Kasumi-1 (cell line): ENCODE results near the gene NHERF1.

Source experiments
- DNase-seq, 2 experiments: peaks; one replicate each; lab custom pipeline; 2025; lab: John Stamatoyannopoulos, UW

NHERF1 gene

DNA sequence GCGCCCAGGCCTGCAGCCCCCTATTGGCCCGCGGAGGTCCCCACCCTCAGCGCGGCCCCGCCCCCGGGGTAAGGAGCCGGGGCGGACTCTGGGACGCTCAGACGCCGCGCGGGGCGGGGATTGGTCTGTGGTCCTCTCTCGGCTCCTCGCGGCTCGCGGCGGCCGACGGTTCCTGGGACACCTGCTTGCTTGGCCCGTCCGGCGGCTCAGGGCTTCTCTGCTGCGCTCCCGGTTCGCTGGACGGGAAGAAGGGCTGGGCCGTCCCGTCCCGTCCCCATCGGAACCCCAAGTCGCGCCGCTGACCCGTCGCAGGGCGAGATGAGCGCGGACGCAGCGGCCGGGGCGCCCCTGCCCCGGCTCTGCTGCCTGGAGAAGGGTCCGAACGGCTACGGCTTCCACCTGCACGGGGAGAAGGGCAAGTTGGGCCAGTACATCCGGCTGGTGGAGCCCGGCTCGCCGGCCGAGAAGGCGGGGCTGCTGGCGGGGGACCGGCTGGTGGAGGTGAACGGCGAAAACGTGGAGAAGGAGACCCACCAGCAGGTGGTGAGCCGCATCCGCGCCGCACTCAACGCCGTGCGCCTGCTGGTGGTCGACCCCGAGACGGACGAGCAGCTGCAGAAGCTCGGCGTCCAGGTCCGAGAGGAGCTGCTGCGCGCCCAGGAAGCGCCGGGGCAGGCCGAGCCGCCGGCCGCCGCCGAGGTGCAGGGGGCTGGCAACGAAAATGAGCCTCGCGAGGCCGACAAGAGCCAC, at the start of gene NHERF1:
NHERF1 (plus strand) TSS at position 100 of the 750 bp plus-strand sequence; CDS start at position 319, 219 bp downstream.
- DNase-seq = peak; percentile 27 to 96

DNA sequence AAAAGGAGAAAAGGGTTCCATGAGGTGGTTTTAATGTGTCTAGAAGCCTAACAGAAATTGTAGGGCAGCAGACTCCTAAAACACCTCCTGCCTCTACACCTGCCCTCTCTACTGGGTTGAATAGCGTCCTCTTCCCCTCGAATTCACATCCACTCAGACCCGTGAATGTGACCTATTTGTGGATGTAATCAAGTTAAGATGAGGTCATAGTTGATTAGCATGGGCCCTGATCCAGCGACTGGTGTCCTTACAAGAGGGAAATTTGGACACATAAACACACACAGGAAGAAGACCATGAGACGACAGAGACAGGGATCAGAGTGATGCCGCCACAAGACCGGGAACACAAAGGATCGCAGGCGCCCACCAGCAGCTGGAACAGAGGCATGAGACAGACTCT, 49.2 kb upstream of the NHERF1 start:
- DNase-seq = no peak

DNA sequence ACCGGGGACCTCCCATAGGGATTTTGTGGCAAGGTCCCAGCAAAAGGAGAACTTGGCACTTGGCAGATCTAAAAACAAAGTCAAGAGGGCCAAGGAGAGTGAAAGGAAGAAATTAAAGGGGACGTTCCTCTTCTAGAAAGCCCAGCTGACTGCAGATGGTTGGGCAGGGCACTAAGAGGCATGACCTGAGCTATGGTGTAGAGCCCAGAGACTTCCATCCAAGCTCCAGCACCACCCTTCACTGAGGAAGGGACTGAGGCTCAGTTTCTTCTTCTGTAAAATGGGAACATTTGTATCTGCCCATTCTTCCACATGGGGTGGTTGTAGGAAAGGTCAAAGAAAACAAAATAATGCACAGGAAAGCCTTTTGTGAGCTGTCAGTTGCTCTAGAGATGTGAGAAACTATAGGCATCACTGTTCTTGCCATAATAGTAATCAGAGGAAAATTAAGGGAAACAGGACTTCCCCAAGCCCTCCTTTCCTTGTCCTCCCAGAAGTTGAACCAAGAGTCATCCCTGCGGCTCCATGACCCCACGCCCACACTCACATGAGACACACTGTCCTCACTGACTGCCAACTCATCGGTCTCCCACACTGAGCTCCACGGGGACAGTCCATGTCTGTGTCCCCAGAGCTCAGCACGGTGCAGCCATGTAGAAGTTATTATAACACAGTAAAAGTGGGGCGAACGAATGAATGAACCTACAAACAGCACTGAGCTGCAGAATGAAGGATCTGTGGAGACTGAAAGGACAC, 46.1 kb upstream of the NHERF1 start:
- DNase-seq = no peak

- no peak for DNase-seq
These were observed 45.1 kb upstream of the NHERF1 start for GRCh38 chr17:74703311-74703710.

DNA sequence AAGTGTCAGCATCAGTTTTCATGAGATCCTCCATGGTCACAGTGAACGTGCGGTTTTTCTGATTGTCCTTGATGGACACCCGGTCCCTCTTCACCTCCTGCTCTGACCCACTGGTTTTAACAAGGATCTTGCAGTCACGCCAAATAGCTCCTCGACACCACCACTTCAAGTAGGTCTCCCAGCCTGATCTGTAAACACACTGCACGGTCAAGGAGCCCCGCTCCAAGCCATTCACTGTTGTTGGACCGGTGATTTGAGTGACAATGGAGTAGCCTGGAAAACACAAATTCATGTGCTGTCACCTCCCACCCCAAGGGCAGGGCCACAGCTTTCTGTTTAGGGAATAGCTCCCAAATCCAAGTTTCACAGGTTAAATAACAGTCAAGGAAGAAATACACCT, 43.9 kb upstream of the NHERF1 start:
- DNase-seq = no peak

DNA sequence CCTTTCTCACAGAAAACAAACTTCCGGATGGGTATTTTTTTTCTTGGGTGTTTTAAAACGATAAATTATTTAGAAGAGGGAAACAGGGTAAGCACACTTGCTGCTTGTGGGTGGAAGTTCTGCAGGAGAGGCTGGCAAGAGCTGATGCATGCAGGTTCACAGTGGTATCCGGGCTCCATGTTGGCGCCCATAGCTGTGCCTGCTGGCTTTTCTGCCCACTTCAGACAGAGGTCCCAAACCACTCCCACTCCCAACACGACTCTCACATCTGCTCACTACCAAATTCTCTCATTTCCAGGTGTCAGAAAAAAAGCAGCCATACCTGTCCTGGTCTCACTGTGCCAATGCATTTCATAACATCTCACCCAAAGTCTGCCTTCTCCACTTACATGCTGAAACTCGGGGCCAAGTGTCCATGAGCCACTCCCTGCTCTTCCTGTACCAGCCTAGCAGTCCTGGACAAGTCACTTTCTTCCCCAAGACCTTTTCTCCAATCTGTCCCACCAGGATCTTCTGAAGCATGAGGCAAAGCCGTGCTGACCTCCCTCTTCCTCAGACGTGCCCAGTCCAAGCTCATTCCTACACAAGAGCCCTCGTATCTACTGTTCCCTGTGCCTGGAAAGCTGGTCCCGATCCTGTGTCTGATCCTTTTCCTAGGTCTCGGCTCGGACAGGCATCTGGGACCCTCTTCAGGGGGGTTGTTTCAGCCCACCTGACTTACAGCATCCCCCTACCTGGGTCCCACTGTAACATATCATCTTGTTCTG, 37.2 kb upstream of the NHERF1 start:
- no peak for DNase-seq

GRCh38 chr17:74712301-74712700, 36.1 kb upstream of the NHERF1 start:
- DNase-seq = no peak

- peak; percentile 97 to 99 for DNase-seq
These were observed 35.7 kb upstream of the NHERF1 start, which contains the start of gene CD300LF for GRCh38 chr17:74712756-74713155. TSS of gene CD300LF (minus strand) at chr17:74712923. CDS start at chr17:74712866, 57 bp downstream.

DNA sequence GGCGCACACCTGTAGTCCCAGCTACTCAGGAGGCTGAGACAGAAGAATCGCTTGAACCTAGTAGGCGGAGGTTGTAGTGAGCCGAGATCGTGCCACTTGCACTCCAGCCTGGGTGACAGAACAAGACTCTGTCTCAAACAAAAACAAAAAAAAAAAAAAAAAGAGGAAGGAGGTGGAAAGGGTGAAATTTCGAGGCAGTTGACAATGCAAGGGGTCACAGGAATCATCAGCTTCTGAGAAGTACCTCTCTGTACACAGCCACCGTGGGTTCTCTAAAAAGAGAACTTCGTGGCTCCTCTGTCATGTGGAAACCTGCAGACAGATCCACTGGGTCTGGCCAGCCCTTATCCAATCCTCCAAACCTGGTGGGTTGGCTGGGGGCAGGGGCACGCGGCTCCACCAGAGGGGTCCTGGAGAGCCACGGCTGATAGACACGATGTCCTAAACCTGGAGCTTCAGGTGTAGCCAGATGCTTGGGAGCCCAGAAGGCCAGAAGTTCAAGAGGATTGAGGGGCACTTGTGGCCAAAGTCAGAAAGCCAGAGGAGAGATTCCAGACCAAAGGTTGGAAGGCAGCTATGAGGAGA, 35.2 kb upstream of the NHERF1 start:
- DNase-seq = peak; percentile 18 to 23

DNA sequence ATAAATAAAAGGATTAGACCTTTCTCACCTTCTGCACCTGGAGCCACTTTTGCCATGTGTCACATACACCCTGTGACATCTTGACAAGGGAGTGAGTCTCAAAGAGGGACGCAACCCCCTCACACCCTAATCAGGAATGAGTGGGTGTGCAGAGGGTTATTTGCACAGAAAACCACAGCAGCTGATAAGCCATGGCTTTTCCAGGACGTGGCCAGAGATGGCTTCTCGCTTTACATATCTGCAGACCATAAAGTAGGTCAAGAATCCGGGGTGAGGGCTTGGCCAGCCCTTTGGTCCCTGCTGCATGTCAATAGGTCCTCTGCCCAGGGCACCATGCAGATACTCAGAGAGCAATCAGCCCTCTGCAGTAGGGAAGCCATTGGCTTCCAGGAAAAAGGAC, 33.3 kb upstream of the NHERF1 start:
- DNase-seq = no peak

DNA sequence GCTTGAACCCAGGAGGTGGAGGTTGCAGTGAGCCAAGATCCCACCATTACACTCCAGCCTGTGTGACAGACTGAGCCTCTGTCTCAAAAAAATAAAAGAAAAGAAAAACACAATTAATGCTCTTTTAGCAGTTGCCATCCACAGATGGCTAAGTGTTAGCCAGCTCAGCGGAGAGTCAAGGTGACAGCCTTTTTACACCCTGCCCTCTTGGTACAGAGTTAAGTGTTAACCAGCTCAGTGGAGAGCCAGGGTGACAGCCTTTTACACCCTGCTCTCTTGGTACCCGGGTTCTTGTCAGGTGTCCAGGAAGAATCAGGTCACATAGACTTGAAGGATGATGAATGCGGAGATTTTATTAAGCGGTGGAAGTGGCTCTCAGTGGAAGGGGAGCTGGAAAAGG, 27.9 kb upstream of the NHERF1 start:
- no peak for DNase-seq

GRCh38 chr17:74722782-74723181, 25.6 kb upstream of the NHERF1 start:
- no peak for DNase-seq

GRCh38 chr17:74723891-74724290, 24.5 kb upstream of the NHERF1 start:
- DNase-seq = no peak

GRCh38 chr17:74725111-74725510, 23.3 kb upstream of the NHERF1 start:
- DNase-seq = no peak

DNA sequence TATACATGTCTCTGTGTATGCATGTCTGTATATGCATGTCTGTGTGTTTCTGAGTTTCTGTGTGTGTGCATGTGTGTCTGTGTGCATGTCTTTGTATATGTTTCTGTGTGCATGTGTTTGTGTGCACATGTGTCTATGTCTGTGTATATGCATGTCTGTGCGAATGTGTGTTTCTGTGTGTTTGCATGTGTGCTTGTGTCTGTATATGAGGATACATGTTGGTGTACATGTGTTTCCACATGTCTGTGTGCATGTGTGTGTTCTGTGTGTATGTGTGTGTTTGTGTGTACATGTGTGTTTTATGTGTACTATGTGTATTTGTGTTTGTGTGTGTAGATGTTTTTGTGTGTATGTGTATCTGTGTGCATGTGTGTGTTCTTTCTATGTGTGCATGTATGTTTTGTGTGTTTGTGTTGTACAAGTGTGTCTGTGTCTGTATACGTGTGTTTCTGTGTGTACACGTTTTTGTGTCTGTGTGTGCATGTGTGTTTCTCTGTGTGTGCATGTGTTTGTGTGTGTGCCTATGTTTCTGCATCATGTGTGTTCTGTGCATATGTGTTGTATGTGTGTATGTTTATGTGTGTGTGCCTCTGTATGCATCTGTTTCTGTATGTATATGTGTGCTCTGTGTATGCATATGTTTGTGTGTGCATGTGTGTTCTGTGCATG, 20.3 kb upstream of the NHERF1 start:
- DNase-seq = no peak

GRCh38 chr17:74728702-74729075, 19.7 kb upstream of the NHERF1 start:
- no peak for DNase-seq

DNA sequence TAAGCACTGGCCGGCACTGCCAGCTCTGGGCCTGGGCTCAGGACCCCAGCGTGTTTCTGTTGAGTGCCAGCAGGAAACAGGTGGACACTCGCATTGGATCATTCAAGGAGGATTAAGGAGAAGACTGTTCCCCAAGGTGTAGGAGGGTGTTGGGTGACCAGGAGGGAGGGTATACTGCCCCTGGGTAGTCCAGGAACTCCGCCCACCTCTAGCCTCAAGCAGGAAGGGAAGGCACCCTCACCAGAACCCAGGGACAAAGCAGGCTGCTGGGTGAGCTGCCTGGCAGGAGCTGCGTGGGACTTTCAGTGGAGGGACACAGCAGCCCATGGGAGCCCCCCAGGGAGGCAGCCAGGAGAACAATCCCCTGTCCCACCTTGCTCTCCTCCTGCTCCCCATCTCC, 19.1 kb upstream of the NHERF1 start:
- no peak for DNase-seq

DNA sequence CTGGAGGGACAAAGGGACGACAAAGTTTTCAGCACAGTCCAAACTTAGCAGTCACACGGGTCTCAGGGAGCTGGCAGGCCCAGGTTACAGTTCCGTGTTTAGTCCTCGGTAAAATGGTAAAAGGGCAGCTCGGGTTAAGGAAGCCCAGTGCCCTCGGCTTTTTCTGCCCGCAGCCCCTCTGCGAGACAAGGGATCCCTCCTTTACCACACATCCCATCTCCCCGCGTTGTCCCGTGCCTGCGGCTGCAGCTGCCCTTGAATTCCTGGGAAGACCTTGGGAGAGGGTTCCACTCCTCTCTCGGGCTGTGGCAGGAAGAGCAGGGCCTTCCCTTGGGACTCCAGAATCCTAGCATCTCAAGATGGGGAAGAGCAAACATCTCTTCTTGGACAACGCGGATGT, 18.6 kb upstream of the NHERF1 start:
- no peak for DNase-seq

GRCh38 chr17:74730491-74731346, 17.7 kb upstream of the NHERF1 start:
- DNase-seq = no peak

GRCh38 chr17:74731347-74731605, 17.2 kb upstream of the NHERF1 start:
- DNase-seq = no peak
